ENCODE results near the gene LIG1. TPM values are rescaled to one million over a fixed set of nuclear protein-coding genes. Genes with fewer than 3 reads are reported as not detected.
A peak's percentile ranks its signal among the peaks of the same experiment; 100 is the strongest.

LIG1 gene
- total and polyA plus RNA-seq, 9 of the 15 experiments (the other 6 are each of a cell fraction or from before 2014, with no cell fraction given): 9.6 to 114 (median 71.1) TPM

- 86% methylated on average over 6 of the region's 6 CpGs for WGBS (ENCODE audit: insufficient coverage, low coverage, missing lambda C conversion rate)
- no peak overlapping the region for H3K4me3 ChIP-seq
- H3K27me3 ChIP-seq (ENCODE audit: control insufficient read depth in 2 of 2, insufficient read depth in 2 of 2, low read length in 2 of 2): no peaks in the 10 kb centered on the region
- H3K9me3 ChIP-seq (replicated peaks; ENCODE audit: control insufficient read depth, insufficient read depth, low read depth, low read length): no peaks in the 10 kb centered on the region
- ChIA-PET POLR2A (no interaction called here), CTCF (ENCODE audit: low intra/inter-chr PET ratio) (no interaction called here)
- peak overlapping the region in 1 of 2 experiments; percentile 17; a peak in 1 of 4 replicates for H3K9ac ChIP-seq (ENCODE audit: insufficient read depth in 1 of 2, low read depth in 2 of 2, low read length in 2 of 2)
- ATAC-seq (no peak), FAIRE-seq (no peak), DNase-seq (ENCODE audit: extremely low read depth in 1 of 4, low spot score in 3 of 4) (no peak)
- no peak overlapping the region for H3K27ac ChIP-seq (ENCODE audit: extremely low read depth, low read depth, low read length)
- no peaks in the 10 kb centered on the region for H3K9me1 ChIP-seq (ENCODE audit: control insufficient read depth, insufficient read depth, low read length)
- H3K4me1 ChIP-seq (replicated peaks in 1 of 2; ENCODE audit: control insufficient read depth in 2 of 2, insufficient read depth in 2 of 2, low read length in 2 of 2): peaks cover 0 to 11% of the 10 kb centered on the region in 2 experiments; a peak in 1 of 5 replicates
- no peaks in the 10 kb centered on the region for H4K20me1 ChIP-seq (replicated peaks; ENCODE audit: control insufficient read depth, insufficient read depth, low read length)
- BruUV-seq (replicated peaks): TSS peak; percentile 64
- in situ Hi-C loops (cut with MboI): no loop called here
- H3K79me2 ChIP-seq (ENCODE audit: control insufficient read depth, insufficient read depth, low read length): no peaks in the 10 kb centered on the region
- H3K4me2 ChIP-seq (ENCODE audit: insufficient read depth, low read length): no peak overlapping the region
- TF ChIP-seq GTF2E2 (tag; IDR thresholded peaks at IDR 0.05) (no peak), ZBTB8A (IDR thresholded peaks at IDR 0.05; ENCODE audit: partially characterized antibody) (no peak), COPS2 (conservative IDR thresholded peaks at IDR 0.05) (no peak), RNF219 (CRISPR knock-in tag; IDR thresholded peaks at IDR 0.05) (no peak), POLR2A (conservative IDR thresholded peaks at IDR 0.05) (no peak), ERF (CRISPR knock-in tag; IDR thresholded peaks at IDR 0.05) (no peak), SNAPC5 (CRISPR knock-in tag; IDR thresholded peaks at IDR 0.05) (no peak), MCM5 (IDR thresholded peaks at IDR 0.05; ENCODE audit: low read depth) (no peak), TAF7 (tag; IDR thresholded peaks at IDR 0.05) (no peak), GATAD2B (IDR thresholded peaks at IDR 0.05; ENCODE audit: borderline replicate concordance) (no peak), TCF7L2 (IDR thresholded peaks at IDR 0.05; ENCODE audit: low read depth, low read length) (no peak), ZBTB7A (IDR thresholded peaks at IDR 0.05; ENCODE audit: borderline replicate concordance, control insufficient read depth, low read depth, low read length) (no peak), PATZ1 (CRISPR knock-in tag; IDR thresholded peaks at IDR 0.05; ENCODE audit: borderline replicate concordance) (no peak), BDP1 (IDR thresholded peaks at IDR 0.05; ENCODE audit: insufficient read depth, insufficient read length) (no peak), ADNP (tag; IDR thresholded peaks at IDR 0.05) (no peak), KAT2B (IDR thresholded peaks at IDR 0.05; ENCODE audit: low read depth, low read length) (no peak), CCAR2 (IDR thresholded peaks at IDR 0.05; ENCODE audit: low read depth, low read length) (no peak)
- intact Hi-C loops (cut with micrococcal nuclease): no loop called here
- H2AFZ ChIP-seq (ENCODE audit: low read depth, low read length): no peak overlapping the region
- H3K36me3 ChIP-seq (ENCODE audit: control insufficient read depth, insufficient read depth, low read length): peaks cover 78% of the 10 kb centered on the region; the same call in 2 of the 3 replicates
Measured at GRCh38 chr19:48139053-48139452, 31.1 kb downstream of the LIG1 start.

All from K562 (cell line).